Ammon's horn (tissue), 1 donor: ENCODE results near the gene LHFPL3.

ENCODE experiments used
- DNase-seq: peaks from one replicate; pipeline ENCODE4 v3.0.0-alpha.2; 2016; ENCODE audit warnings: low spot score

Gene LHFPL3

GRCh38 chr7:104371216-104371979 is 43.0 kb downstream of the LHFPL3 start:
- DNase-seq = no peak

GRCh38 chr7:104371980-104372357 is 43.6 kb downstream of the LHFPL3 start:
- DNase-seq = no peak

- no peak for DNase-seq
Measured at GRCh38 chr7:104382616-104383015, 54.2 kb downstream of the LHFPL3 start.

GRCh38 chr7:104386943-104387342 is 58.5 kb downstream of the LHFPL3 start:
- DNase-seq = no peak

GRCh38 chr7:104388222-104388621 is 59.8 kb downstream of the LHFPL3 start:
- no peak for DNase-seq

GRCh38 chr7:104395162-104395561 is 66.8 kb downstream of the LHFPL3 start:
- DNase-seq = no peak

GRCh38 chr7:104397442-104397841 is 69.0 kb downstream of the LHFPL3 start:
- DNase-seq = no peak

GRCh38 chr7:104408371-104408770 is 80.0 kb downstream of the LHFPL3 start:
- DNase-seq = no peak

- no peak for DNase-seq
Measured at GRCh38 chr7:104410742-104411141, 82.3 kb downstream of the LHFPL3 start.

GRCh38 chr7:104412911-104413310 is 84.5 kb downstream of the LHFPL3 start:
- DNase-seq = no peak

GRCh38 chr7:104414216-104414615 is 85.8 kb downstream of the LHFPL3 start:
- peak; percentile 32 for DNase-seq

- peak; percentile 49 for DNase-seq
Measured at GRCh38 chr7:104415700-104416099, 87.3 kb downstream of the LHFPL3 start.

- DNase-seq = no peak
Measured at GRCh38 chr7:104416866-104417393, 88.5 kb downstream of the LHFPL3 start.

- no peak for DNase-seq
Measured at GRCh38 chr7:104431930-104432329, 103.5 kb downstream of the LHFPL3 start.

- no peak for DNase-seq
Measured at GRCh38 chr7:104434129-104434528, 105.7 kb downstream of the LHFPL3 start.

GRCh38 chr7:104442481-104442880 is 114.1 kb downstream of the LHFPL3 start:
- DNase-seq = peak; percentile 18

- no peak for DNase-seq
Measured at GRCh38 chr7:104444017-104444416, 115.6 kb downstream of the LHFPL3 start.

- DNase-seq = no peak
Measured at GRCh38 chr7:104445393-104445792, 117.0 kb downstream of the LHFPL3 start.

GRCh38 chr7:104450861-104451260 is 122.5 kb downstream of the LHFPL3 start:
- no peak for DNase-seq

GRCh38 chr7:104453190-104453589 is 124.8 kb downstream of the LHFPL3 start:
- no peak for DNase-seq

GRCh38 chr7:104458875-104459274 is 130.5 kb downstream of the LHFPL3 start:
- no peak for DNase-seq

GRCh38 chr7:104469166-104469820 is 140.9 kb downstream of the LHFPL3 start:
- DNase-seq = no peak

- no peak for DNase-seq
Measured at GRCh38 chr7:104480529-104480928, 152.1 kb downstream of the LHFPL3 start.
